ENCODE measurements around the gene CABCOCO1. TPM values are rescaled to one million over a fixed set of nuclear protein-coding genes. Genes with fewer than 3 reads are reported as not detected.

The CABCOCO1 gene
- total RNA-seq, 1 experiment from 2014 or later, result not detected

DNA sequence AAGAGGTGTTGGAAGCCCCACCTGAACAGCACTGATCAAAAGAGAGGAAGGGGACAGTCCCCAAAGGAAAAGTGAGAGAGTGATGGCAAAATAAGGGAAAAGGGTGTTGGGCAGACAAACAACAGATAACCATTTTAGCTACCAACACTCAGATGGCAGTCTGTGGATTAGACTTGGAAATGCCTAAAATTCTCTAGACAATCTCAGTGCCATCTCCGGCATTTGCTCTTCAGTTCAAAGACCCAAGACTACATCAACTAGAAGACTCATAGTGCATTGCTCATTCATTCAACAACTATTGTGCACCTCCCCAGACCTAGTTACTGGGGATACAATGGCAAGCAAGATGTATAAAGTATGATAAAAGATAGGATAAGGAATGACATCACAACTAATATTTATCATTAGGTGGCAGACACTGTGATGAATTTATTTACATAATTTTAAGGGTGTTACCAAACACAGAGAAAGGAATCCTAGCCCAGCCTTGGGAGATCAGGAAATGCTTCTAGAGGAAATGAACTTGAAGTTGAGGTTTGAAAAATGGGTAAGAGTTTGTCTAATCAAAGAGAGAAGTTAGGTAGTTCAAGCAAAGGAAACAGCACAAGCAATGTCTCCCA lies 129.5 kb downstream of the CABCOCO1 start:
- POLR2A ChIA-PET, result no interaction called here
- no peak overlapping the region for H3K27ac ChIP-seq (ENCODE audit: low read depth, low read length)
- TF ChIP-seq JUND (IDR thresholded peaks at IDR 0.05), result no peak
- no peak for TF ChIP-seq YY1 (IDR thresholded peaks at IDR 0.05; ENCODE audit: extremely low read depth, insufficient replicate concordance, low read depth, low read length)
- H3K4me1 ChIP-seq (ENCODE audit: control insufficient read depth in 1 of 2, insufficient read depth in 2 of 2, low read length in 2 of 2), result peaks cover 4% of the 10 kb centered on the region in 2 experiments; a peak in 3 of 4 replicates
- H2AFZ ChIP-seq (ENCODE audit: low read depth, low read length, poor library complexity, severe bottlenecking), result no peak overlapping the region
- no peaks in the 10 kb centered on the region for H3K9me3 ChIP-seq (ENCODE audit: control insufficient read depth in 1 of 2, insufficient read depth in 1 of 2, low read depth in 1 of 2, low read length in 2 of 2)
- no peak for DNase-seq (ENCODE audit: low read depth, low spot score)
- no peak overlapping the region for H3K4me2 ChIP-seq (ENCODE audit: low read length)
- H3K4me3 ChIP-seq (replicated peaks in 1 of 2; ENCODE audit: low read depth in 1 of 2, low read length in 2 of 2), result no peak overlapping the region
- no peaks in the 10 kb centered on the region for H3K27me3 ChIP-seq (ENCODE audit: insufficient read depth, low read length)
- H3K36me3 ChIP-seq (ENCODE audit: control insufficient read depth in 1 of 2, insufficient read depth in 2 of 2, low read length in 2 of 2), result no peaks in the 10 kb centered on the region
- CTCF ChIA-PET, result no interaction called here
- H3K79me2 ChIP-seq (ENCODE audit: insufficient read depth, low read length), result no peaks in the 10 kb centered on the region
- no TSS peak for BruUV-seq (replicated peaks)
- no peak overlapping the region for H3K9ac ChIP-seq (ENCODE audit: low read length)
- RAD21 ChIA-PET (ENCODE audit: low non-redundant PET in 1 of 2, low total read pairs in 2 of 2, uncharacterized antibody in 2 of 2, unreplicated experiment in 2 of 2), result no interaction called here
- ATAC-seq, result no peak
- intact Hi-C loops (cut with micrococcal nuclease), result no loop called here
- no peaks in the 10 kb centered on the region for H3K9me2 ChIP-seq (ENCODE audit: insufficient read depth)
- no peaks in the 10 kb centered on the region for H4K20me1 ChIP-seq (ENCODE audit: insufficient read depth)

GRCh38 chr10:61792921-61793320 lies 130.2 kb downstream of the CABCOCO1 start:
- H3K79me2 ChIP-seq (ENCODE audit: insufficient read depth, low read length), result no peaks in the 10 kb centered on the region
- H3K27ac ChIP-seq (ENCODE audit: low read depth, low read length), result no peak overlapping the region
- no peak overlapping the region for H3K4me3 ChIP-seq (replicated peaks in 1 of 2; ENCODE audit: low read depth in 1 of 2, low read length in 2 of 2)
- intact Hi-C loops (cut with micrococcal nuclease), result no loop called here
- no peak overlapping the region for H3K4me2 ChIP-seq (ENCODE audit: low read length)
- no peaks in the 10 kb centered on the region for H3K9me2 ChIP-seq (ENCODE audit: insufficient read depth)
- ATAC-seq (no peak), DNase-seq (ENCODE audit: low read depth, low spot score) (no peak)
- no peaks in the 10 kb centered on the region for H3K9me3 ChIP-seq (ENCODE audit: control insufficient read depth in 1 of 2, insufficient read depth in 1 of 2, low read depth in 1 of 2, low read length in 2 of 2)
- BruUV-seq (replicated peaks), result no TSS peak
- RAD21 ChIA-PET (ENCODE audit: low non-redundant PET in 1 of 2, low total read pairs in 2 of 2, uncharacterized antibody in 2 of 2, unreplicated experiment in 2 of 2), result no interaction called here
- no peak overlapping the region for H3K9ac ChIP-seq (ENCODE audit: low read length)
- no peaks in the 10 kb centered on the region for H4K20me1 ChIP-seq (ENCODE audit: insufficient read depth)
- CTCF ChIA-PET, result interaction anchor here (0.7 kb wide), 1 partner anchor 52 kb away, joined by 3 read pairs; no protein-coding TSS in a partner anchor
- POLR2A ChIA-PET, result no interaction called here
- H3K36me3 ChIP-seq (ENCODE audit: control insufficient read depth in 1 of 2, insufficient read depth in 2 of 2, low read length in 2 of 2), result no peaks in the 10 kb centered on the region
- H2AFZ ChIP-seq (ENCODE audit: low read depth, low read length, poor library complexity, severe bottlenecking), result no peak overlapping the region
- no peaks in the 10 kb centered on the region for H3K27me3 ChIP-seq (ENCODE audit: insufficient read depth, low read length)
- TF ChIP-seq EGR1 (IDR thresholded peaks at IDR 0.05; ENCODE audit: low read depth) (no peak), TCF7L2 (IDR thresholded peaks at IDR 0.05; ENCODE audit: borderline replicate concordance, extremely low read depth, insufficient read depth, insufficient read length) (no peak), FOSL1 (IDR thresholded peaks at IDR 0.05; ENCODE audit: low read depth) (no peak), SRF (IDR thresholded peaks at IDR 0.05; ENCODE audit: low read depth) (no peak), SIN3A (IDR thresholded peaks at IDR 0.05; ENCODE audit: low read depth) (no peak), POLR2A (IDR thresholded peaks at IDR 0.05; ENCODE audit: borderline replicate concordance, extremely low read depth, insufficient read depth, insufficient read length) (no peak)
- TF ChIP-seq, protein P1, sequence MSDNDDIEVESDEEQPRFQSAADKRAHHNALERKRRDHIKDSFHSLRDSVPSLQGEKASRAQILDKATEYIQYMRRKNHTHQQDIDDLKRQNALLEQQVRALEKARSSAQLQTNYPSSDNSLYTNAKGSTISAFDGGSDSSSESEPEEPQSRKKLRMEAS (IDR thresholded peaks at IDR 0.05), result no peak
- H3K4me1 ChIP-seq (ENCODE audit: control insufficient read depth in 1 of 2, insufficient read depth in 2 of 2, low read length in 2 of 2), result peaks cover 0 to 2% of the 10 kb centered on the region in 2 experiments; a peak in 1 of 4 replicates

Data from HCT116 (cell line).